Body of pancreas (tissue), 4 donors: ENCODE results near the gene UGT1A3. TPM values are rescaled to one million over a fixed set of nuclear protein-coding genes. Genes with fewer than 3 reads are reported as not detected.

Experiments
- ATAC-seq: fragments of 150-250 bp; one replicate; pipeline ENCODE4 v1.9.1; 2016
- DNase-seq, 4 donors: peaks; one replicate each; pipeline ENCODE4 v3.0.0-alpha.2; 2019
- H3K27ac ChIP-seq, 4 donors: fragments of 200-600 bp; sonication (generic); 1 replicate in 3 of 4; 2 replicates in 1 of 4; pipeline versions ENCODE4 v1.5.1 to v1.6.1; 2016 to 2019; ENCODE audit warnings: mild to moderate bottlenecking in 1 of 4, mixed read lengths in 1 of 4, moderate library complexity in 1 of 4
- H3K27me3 ChIP-seq, 2 donors: fragments of 200-600 bp; sonication (generic); one replicate each; pipeline ENCODE4 v1.6.0; 2016; ENCODE audit warnings: mild to moderate bottlenecking in 1 of 2
- H3K36me3 ChIP-seq, 2 donors: fragments of 200-600 bp; sonication (generic); replicated peaks in 1 of 2; 2 replicates each; pipeline ENCODE4 v1.5.1; 2016; ENCODE audit warnings: low read depth in 2 of 2; ENCODE audit not compliant: insufficient read depth in 1 of 2
- H3K4me1 ChIP-seq: fragments of 200-600 bp; sonication (generic); one replicate; pipeline ENCODE4 v1.6.0; 2016
- H3K4me3 ChIP-seq, 2 donors: fragments of 200-600 bp; sonication (generic); 1 replicate in 1 of 2; 2 replicates in 1 of 2; pipeline ENCODE4 v1.5.1; 2016 to 2019
- H3K9me3 ChIP-seq, 3 donors: fragments of 200-600 bp; sonication (generic); 1 replicate in 2 of 3; 2 replicates in 1 of 3; pipeline ENCODE4 v1.5.1; 2016
- POLR2A ChIP-seq, 3 donors: fragments of 450-650 bp; IDR thresholded peaks; one replicate each; pipeline ENCODE4 v1.6.1; 2016; ENCODE audit warnings: antibody characterized with exemption in 3 of 3, mild to moderate bottlenecking in 2 of 3
- WGBS, 2 donors: methylation state at CpG; one replicate each; pipeline ENCODE4 v1.1.5; 2017; 5-methylcytosine and 5-hydroxymethylcytosine counted together
- intact Hi-C: fragments of 100-400 bp; cut with DNase I; formaldehyde crosslinking; loops from one replicate; pipeline ENCODE4 v1.15.1; 2023
- total RNA-seq, 2 donors: library from RNA; depleted of rRNA; stranded (reverse); fragments of >200 nt; gene quantifications; one replicate each; pipeline ENCODE4 v1.1.0, GENCODE V29; 2016
- TF ChIP-seq, protein P1 (sequence below), 7 experiments: fragments of 450-650 bp in 4 of 7; fragments of 200-600 bp in 3 of 7; sonication (generic) in 3 of 7; IDR thresholded peaks; one replicate each; pipeline ENCODE4 v1.5.1; 2016 to 2019; ENCODE audit warnings: antibody characterized with exemption in 7 of 7

Gene UGT1A3
- total RNA-seq, 2 donors from 2014 or later, result not detected

DNA sequence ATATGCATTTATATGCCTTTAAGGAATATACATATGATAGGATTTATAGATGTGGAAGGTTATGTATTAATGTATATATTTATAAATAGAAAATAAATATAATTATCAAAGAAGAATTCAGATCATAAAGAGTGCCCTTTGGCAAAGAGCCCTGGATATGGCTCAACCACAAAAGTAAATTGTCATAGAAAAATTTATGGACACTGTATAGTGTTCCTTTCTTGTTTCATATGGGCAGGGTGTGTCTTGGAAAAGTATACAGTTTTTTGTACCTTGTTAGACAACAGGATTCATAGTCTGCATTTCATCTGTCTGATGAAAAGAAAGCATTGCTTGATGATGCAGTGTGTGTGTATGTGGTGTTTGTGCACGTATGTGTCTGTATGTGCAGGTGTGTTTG, 44.2 kb upstream of the UGT1A3 start:
- 70 to 71% methylated on average over 1 of the region's 1 CpG for WGBS, 2 donors
- ATAC-seq (no peak), DNase-seq (no peak)
- TF ChIP-seq, protein P1, sequence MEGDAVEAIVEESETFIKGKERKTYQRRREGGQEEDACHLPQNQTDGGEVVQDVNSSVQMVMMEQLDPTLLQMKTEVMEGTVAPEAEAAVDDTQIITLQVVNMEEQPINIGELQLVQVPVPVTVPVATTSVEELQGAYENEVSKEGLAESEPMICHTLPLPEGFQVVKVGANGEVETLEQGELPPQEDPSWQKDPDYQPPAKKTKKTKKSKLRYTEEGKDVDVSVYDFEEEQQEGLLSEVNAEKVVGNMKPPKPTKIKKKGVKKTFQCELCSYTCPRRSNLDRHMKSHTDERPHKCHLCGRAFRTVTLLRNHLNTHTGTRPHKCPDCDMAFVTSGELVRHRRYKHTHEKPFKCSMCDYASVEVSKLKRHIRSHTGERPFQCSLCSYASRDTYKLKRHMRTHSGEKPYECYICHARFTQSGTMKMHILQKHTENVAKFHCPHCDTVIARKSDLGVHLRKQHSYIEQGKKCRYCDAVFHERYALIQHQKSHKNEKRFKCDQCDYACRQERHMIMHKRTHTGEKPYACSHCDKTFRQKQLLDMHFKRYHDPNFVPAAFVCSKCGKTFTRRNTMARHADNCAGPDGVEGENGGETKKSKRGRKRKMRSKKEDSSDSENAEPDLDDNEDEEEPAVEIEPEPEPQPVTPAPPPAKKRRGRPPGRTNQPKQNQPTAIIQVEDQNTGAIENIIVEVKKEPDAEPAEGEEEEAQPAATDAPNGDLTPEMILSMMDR (IDR thresholded peaks at IDR 0.05), result no peak
- TF ChIP-seq POLR2A (IDR thresholded peaks at IDR 0.05), result no peak
- intact Hi-C loops, result no loop called here
- no peaks in the 10 kb centered on the region for H3K36me3 ChIP-seq
- H3K27ac ChIP-seq, result no peak overlapping the region
- H3K4me1 ChIP-seq, result no peaks in the 10 kb centered on the region
- H3K9me3 ChIP-seq, result no peaks in the 10 kb centered on the region
- H3K4me3 ChIP-seq, result no peak overlapping the region
- H3K27me3 ChIP-seq, result no peaks in the 10 kb centered on the region

DNA sequence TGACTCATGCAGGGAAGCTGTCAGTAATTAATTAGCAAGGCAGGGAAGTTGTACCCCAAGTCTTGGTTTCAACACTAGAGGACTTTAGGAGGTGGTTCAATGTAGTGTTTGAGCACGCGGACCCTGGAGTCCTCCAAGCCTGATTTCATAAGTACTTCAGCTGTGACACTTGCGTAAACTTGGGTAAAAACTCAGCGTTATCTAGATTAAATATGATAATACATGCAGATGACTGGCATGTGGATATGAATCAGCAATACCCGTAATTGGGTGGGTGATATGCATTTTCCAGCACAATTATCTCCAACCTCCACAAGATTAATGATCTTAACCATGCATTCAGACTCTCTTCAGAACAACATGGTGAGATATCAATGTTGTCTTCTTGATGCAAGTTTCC, 41.9 kb upstream of the UGT1A3 start:
- WGBS, 2 donors, result 70 to 76% methylated on average over 5 of the region's 5 CpGs
- no peak for ATAC-seq
- intact Hi-C loops, result no loop called here

DNA sequence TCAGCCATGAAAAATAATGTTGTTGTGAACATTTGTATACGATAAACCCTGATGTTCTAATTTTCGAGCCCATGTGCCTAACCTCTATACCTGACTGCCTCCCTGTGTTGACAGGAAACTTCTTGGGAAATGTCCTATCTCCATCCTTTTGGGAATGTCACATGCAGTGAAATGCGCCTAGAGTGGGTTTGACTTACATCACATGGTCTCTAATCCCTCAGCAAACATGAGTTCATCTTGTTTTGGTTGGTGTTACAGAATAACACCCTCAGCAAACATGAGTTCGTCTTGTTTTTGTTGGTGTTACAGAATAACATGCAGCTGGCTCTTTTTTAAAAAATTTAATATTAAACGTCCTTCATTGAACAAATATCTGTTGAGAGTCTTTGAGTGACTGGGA, 40.5 kb upstream of the UGT1A3 start:
- TF ChIP-seq POLR2A (IDR thresholded peaks at IDR 0.05), result no peak
- TF ChIP-seq, protein P1 (IDR thresholded peaks at IDR 0.05), result no peak
- Histone ChIP-seq H3K4me3 (no peak overlapping the region), H3K27me3 (no peaks in the 10 kb centered on the region), H3K9me3 (no peaks in the 10 kb centered on the region), H3K27ac (no peak overlapping the region), H3K4me1 (peaks cover 15% of the 10 kb centered on the region), H3K36me3 (no peaks in the 10 kb centered on the region)
- ATAC-seq, result no peak
- no peak for DNase-seq
- intact Hi-C loops, result no loop called here
- WGBS, 2 donors, result 67 to 68% methylated on average over 5 of the region's 5 CpGs

More for the DNA sequence above, 41.9 kb upstream of the UGT1A3 start:
- Histone ChIP-seq H3K4me3 (no peak overlapping the region), H3K9me3 (no peaks in the 10 kb centered on the region), H3K36me3 (no peaks in the 10 kb centered on the region), H3K27me3 (no peaks in the 10 kb centered on the region), H3K27ac (no peak overlapping the region), H3K4me1 (peaks cover under 1% of the 10 kb centered on the region)
- TF ChIP-seq, protein P1 (IDR thresholded peaks at IDR 0.05), result no peak
- TF ChIP-seq POLR2A (IDR thresholded peaks at IDR 0.05), result no peak
- DNase-seq, result no peak

DNA sequence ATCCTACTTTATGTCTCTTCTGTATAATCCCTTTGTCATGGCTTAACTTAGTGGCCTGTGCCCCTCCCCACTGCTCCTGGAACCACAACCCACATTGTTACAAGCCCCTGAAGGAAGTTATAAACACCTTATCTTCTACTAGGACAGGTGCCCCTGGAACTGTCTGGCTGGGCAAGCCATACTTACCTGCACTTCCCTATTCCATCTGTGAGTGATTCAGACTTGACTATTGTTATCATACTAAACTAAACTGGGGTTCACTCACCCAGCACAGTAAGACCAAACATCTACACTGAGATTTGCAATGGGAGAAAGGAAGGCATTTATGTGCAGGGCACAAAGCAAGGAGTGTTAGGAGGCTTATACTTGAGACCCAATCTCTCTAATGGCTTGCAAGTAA, 39.8 kb upstream of the UGT1A3 start:
- no peaks in the 10 kb centered on the region for H3K27me3 ChIP-seq

DNA sequence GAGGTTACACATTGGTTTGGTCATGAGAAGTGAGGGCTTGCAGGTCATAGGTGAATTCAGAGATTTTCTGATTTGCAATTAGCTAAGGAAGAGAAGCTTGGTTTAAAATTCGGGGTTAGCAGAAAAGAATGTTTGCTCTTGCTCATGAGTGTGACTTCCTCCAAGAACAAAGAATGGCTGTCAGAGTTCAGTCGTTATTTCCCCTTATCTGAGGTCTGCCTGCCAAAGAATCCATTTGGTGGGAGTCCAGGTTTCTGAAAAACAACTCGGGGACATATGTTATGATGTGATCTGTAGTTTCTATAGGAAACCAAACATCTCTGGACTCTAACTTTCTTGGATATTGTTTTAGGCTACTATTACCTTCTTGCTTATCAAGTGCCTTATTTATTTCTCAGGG, 39.3 kb upstream of the UGT1A3 start:
- no peak for ATAC-seq
- no peaks in the 10 kb centered on the region for H3K36me3 ChIP-seq
- H3K4me3 ChIP-seq, result no peak overlapping the region

More for the DNA sequence above, 39.8 kb upstream of the UGT1A3 start:
- Histone ChIP-seq H3K36me3 (no peaks in the 10 kb centered on the region), H3K4me1 (peaks cover 17% of the 10 kb centered on the region), H3K4me3 (no peak overlapping the region), H3K27ac (no peak overlapping the region), H3K9me3 (no peaks in the 10 kb centered on the region)
- no peak for TF ChIP-seq POLR2A (IDR thresholded peaks at IDR 0.05)
- TF ChIP-seq, protein P1 (IDR thresholded peaks at IDR 0.05), result no peak
- DNase-seq (no peak), ATAC-seq (no peak)
- intact Hi-C loops, result no loop called here

More for the DNA sequence above, 39.3 kb upstream of the UGT1A3 start:
- Histone ChIP-seq H3K9me3 (no peaks in the 10 kb centered on the region), H3K27me3 (no peaks in the 10 kb centered on the region), H3K4me1 (peaks cover 17% of the 10 kb centered on the region), H3K27ac (no peak overlapping the region)
- 2 to 3% methylated on average over 3 of the region's 3 CpGs for WGBS, 2 donors
- intact Hi-C loops, result no loop called here
- no peak for DNase-seq
- TF ChIP-seq, protein P1 (IDR thresholded peaks at IDR 0.05), result no peak
- TF ChIP-seq POLR2A (IDR thresholded peaks at IDR 0.05), result no peak
